CD4-positive, alpha-beta memory T cell (primary cell): ENCODE results near the gene LRRC8D. TPM values are rescaled to one million over a fixed set of nuclear protein-coding genes. Genes with fewer than 3 reads are reported as not detected.

ENCODE experiments used
- CTCF ChIA-PET: fragments of 350-600 bp; sonication (Branson Sonifier 250); formaldehyde crosslinking; loops from one replicate; lab custom pipeline; 2021; ENCODE audit warnings: inconsistent platforms; ENCODE audit not compliant: partially characterized antibody; lab: Charles Lee
- POLR2A ChIA-PET: fragments of 350-600 bp; sonication (Branson Sonifier 250); formaldehyde crosslinking; loops from one replicate; lab custom pipeline; 2021; ENCODE audit not compliant: partially characterized antibody; lab: Charles Lee
- DNase-seq, 5 donors: peaks; one replicate each; pipeline versions ENCODE4 v3.0.0 to v3.0.0-alpha.2; 2020 to 2022; ENCODE audit warnings: mixed read lengths in 1 of 5
- H3K27ac ChIP-seq: one replicate; pipeline ENCODE4 v1.7.0; 2013; ENCODE audit warnings: low read depth, low read length
- H3K27me3 ChIP-seq: 2 replicates; pipeline ENCODE4 v1.7.0; 2013; ENCODE audit warnings: mild to moderate bottlenecking, low read length, moderate library complexity; ENCODE audit not compliant: insufficient read depth
- H3K36me3 ChIP-seq: 2 replicates; pipeline ENCODE4 v1.7.0; 2013; ENCODE audit warnings: mild to moderate bottlenecking, low read length, moderate library complexity; ENCODE audit not compliant: insufficient read depth
- H3K4me1 ChIP-seq: 2 replicates; pipeline ENCODE4 v1.7.0; 2013; ENCODE audit warnings: mild to moderate bottlenecking, low read length, moderate library complexity; ENCODE audit not compliant: insufficient read depth
- H3K4me3 ChIP-seq, 2 donors: one replicate each; pipeline ENCODE4 v1.7.0; 2013; ENCODE audit warnings: low read length in 2 of 2, mild to moderate bottlenecking in 1 of 2
- H3K9me3 ChIP-seq, 2 donors: one replicate each; pipeline ENCODE4 v1.7.0; 2013; ENCODE audit warnings: low read length in 2 of 2, control low read depth in 1 of 2; ENCODE audit not compliant: control insufficient read depth in 1 of 2
- H3K27ac Mint-ChIP-seq, 7 donors: one replicate each; pipeline ENCODE4 v1.8.0; 2020 to 2021; ENCODE audit warnings: mixed read lengths in 7 of 7, mild to moderate bottlenecking in 6 of 7, inconsistent platforms in 3 of 7, moderate library complexity in 3 of 7
- H3K27me3 Mint-ChIP-seq, 2 donors: one replicate each; pipeline ENCODE4 v1.8.0; 2020 to 2021; ENCODE audit warnings: mixed read lengths in 2 of 2
- H3K36me3 Mint-ChIP-seq, 2 donors: one replicate each; pipeline ENCODE4 v1.8.0; 2020 to 2021; ENCODE audit warnings: mixed read lengths in 2 of 2, inconsistent platforms in 1 of 2, mild to moderate bottlenecking in 1 of 2
- H3K4me1 Mint-ChIP-seq, 4 donors: one replicate each; pipeline ENCODE4 v1.8.0; 2020 to 2021; ENCODE audit warnings: mixed read lengths in 4 of 4, mild to moderate bottlenecking in 1 of 4
- H3K4me3 Mint-ChIP-seq, 8 donors: one replicate each; pipeline ENCODE4 v1.8.0; 2020 to 2021; ENCODE audit warnings: mixed read lengths in 8 of 8, mild to moderate bottlenecking in 7 of 8, moderate library complexity in 6 of 8, inconsistent platforms in 3 of 8
- H3K9me3 Mint-ChIP-seq, 8 donors: one replicate each; pipeline ENCODE4 v1.8.0; 2020 to 2021; ENCODE audit warnings: mixed read lengths in 8 of 8, mild to moderate bottlenecking in 5 of 8, inconsistent platforms in 3 of 8, moderate library complexity in 1 of 8
- intact Hi-C: fragments of 100-400 bp; cut with micrococcal nuclease; formaldehyde crosslinking; loops from one replicate; pipeline ENCODE4 v1.15.1; 2023
- polyA plus RNA-seq, 2 donors: library from polyadenylated mRNA; unstranded; fragments of 300-500 nt; fragmentation: Illumina TruSeq; gene quantifications; one replicate each; pipeline ENCODE4 v1.2.3, GENCODE V29; 2021
- total RNA-seq, 2 experiments: library from RNA; stranded (reverse); gene quantifications; one replicate each; pipeline ENCODE4 v1.2.3, GENCODE V29; 2021

The LRRC8D gene
- total and polyA plus RNA-seq, 4 experiments from 2014 or later, result 56.8 to 72.7 (median 66.6) TPM

GRCh38 chr1:89823679-89824292, 3.0 kb downstream of the LRRC8D start:
- CTCF ChIA-PET, result interaction anchor here (1.6 to 3.9 kb wide), 3 partner anchors 19 to 164 kb away, joined by 4 to 26 read pairs (median 5); no protein-coding TSS in a partner anchor
- no peak overlapping the region for H3K27ac ChIP-seq
- peak overlapping the region in 4 of 7 donors; percentile 0 to 51 (median 9) for H3K27ac Mint-ChIP-seq

DNA sequence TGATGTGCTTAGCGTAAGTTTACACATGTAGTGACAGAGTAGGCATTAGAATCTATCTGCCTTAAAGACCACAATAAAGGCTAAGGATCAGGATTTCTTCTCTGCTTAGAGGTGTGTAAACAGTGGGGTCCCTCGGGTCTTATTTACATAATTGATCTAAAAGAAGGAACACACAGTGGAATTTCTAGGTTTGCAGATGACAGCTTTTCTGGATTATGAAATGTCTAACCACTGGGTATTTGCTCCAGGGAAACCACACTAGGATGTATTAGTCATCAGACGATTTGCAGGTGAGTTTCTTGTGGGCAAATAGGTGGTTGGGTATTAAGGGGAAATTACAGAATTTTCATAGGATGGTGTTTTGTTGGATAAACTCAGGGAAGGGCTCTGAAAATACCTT, 5.8 kb downstream of the LRRC8D start:
- ChIA-PET POLR2A (interaction anchor here (3.0 kb wide), 1 partner anchor 17 kb away, joined by 12 read pairs; no protein-coding TSS in a partner anchor), CTCF (interaction anchor here (1.2 to 1.4 kb wide), 2 partner anchors 17 to 23 kb away, joined by 3 to 5 read pairs; no protein-coding TSS in a partner anchor)
- peaks cover 10 to 18% (median 12%) of the 10 kb centered on the region in 4 donors for H3K4me1 Mint-ChIP-seq

More at GRCh38 chr1:89823679-89824292, 3.0 kb downstream of the LRRC8D start:
- peak overlapping the region in 1 of 8 donors; percentile 2 for H3K4me3 Mint-ChIP-seq
- Histone ChIP-seq H3K4me3 (no peak overlapping the region), H3K9me3 (no peaks in the 10 kb centered on the region), H3K4me1 (peaks cover 11% of the 10 kb centered on the region), H3K27me3 (no peaks in the 10 kb centered on the region), H3K36me3 (no peaks in the 10 kb centered on the region)
- H3K27me3 Mint-ChIP-seq, result no peaks in the 10 kb centered on the region
- no peaks in the 10 kb centered on the region for H3K9me3 Mint-ChIP-seq
- peaks cover 10 to 12% of the 10 kb centered on the region in 2 donors for H3K36me3 Mint-ChIP-seq
- no peak for DNase-seq
- H3K4me1 Mint-ChIP-seq, result peaks cover 23 to 32% (median 26%) of the 10 kb centered on the region in 4 donors
- POLR2A ChIA-PET, result interaction anchor here (3.0 kb wide), 1 partner anchor 20 kb away, joined by 12 read pairs; no protein-coding TSS in a partner anchor
- intact Hi-C loops, result loop anchor here (5.0 kb wide), 1 partner anchor 34 kb away; no protein-coding TSS in a partner anchor

DNA sequence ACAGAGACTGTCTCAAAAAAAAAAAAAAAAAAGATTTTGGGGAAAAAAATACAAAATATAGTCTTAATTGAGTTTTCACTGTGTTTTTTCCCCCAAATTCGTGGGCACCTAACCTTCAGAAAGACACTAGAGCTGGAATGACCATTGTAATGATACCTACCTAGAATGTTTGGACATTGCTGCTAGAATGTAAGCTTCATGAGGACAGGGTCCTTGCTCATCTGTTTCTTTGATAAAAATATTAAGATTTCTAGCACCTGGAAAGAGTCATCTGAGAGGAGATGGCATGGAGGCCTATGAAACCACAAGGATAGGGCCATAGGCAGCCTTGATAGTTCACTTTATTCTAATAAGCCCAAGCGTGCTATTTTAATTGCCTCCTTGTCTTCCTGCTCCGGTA, 6.5 kb downstream of the LRRC8D start:
- ChIA-PET POLR2A (no interaction called here), CTCF (interaction anchor here (0.6 to 1.8 kb wide), 3 partner anchors 13 to 285 kb away, joined by 3 to 5 read pairs (median 3); no protein-coding TSS in a partner anchor)
- intact Hi-C loops, result no loop called here
- no peaks in the 10 kb centered on the region for H3K4me1 ChIP-seq
- no peak overlapping the region for H3K27ac Mint-ChIP-seq
- no peaks in the 10 kb centered on the region for H3K27me3 ChIP-seq
- H3K9me3 ChIP-seq, result no peaks in the 10 kb centered on the region
- H3K9me3 Mint-ChIP-seq, result no peaks in the 10 kb centered on the region
- H3K36me3 ChIP-seq, result no peaks in the 10 kb centered on the region
- no peak overlapping the region for H3K4me3 Mint-ChIP-seq
- H3K4me3 ChIP-seq, result no peak overlapping the region
- DNase-seq, result no peak
- no peaks in the 10 kb centered on the region for H3K27me3 Mint-ChIP-seq
- peaks cover 4 to 12% (median 8%) of the 10 kb centered on the region in 4 donors for H3K4me1 Mint-ChIP-seq
- peaks cover 3 to 12% of the 10 kb centered on the region in 2 donors for H3K36me3 Mint-ChIP-seq
- no peak overlapping the region for H3K27ac ChIP-seq

More for the DNA sequence above, 5.8 kb downstream of the LRRC8D start:
- Mint-ChIP-seq H3K36me3 (peaks cover 5 to 12% of the 10 kb centered on the region in 2 donors), H3K4me3 (no peak overlapping the region), H3K9me3 (no peaks in the 10 kb centered on the region), H3K27me3 (no peaks in the 10 kb centered on the region), H3K27ac (no peak overlapping the region)
- no peaks in the 10 kb centered on the region for H3K27me3 ChIP-seq
- H3K4me3 ChIP-seq, result no peak overlapping the region
- no peak overlapping the region for H3K27ac ChIP-seq
- H3K9me3 ChIP-seq, result no peaks in the 10 kb centered on the region
- DNase-seq, result no peak
- intact Hi-C loops, result no loop called here
- no peaks in the 10 kb centered on the region for H3K36me3 ChIP-seq
- H3K4me1 ChIP-seq, result no peaks in the 10 kb centered on the region

GRCh38 chr1:89827902-89828301, 7.1 kb downstream of the LRRC8D start:
- H3K27ac ChIP-seq, result no peak overlapping the region
- no peak overlapping the region for H3K27ac Mint-ChIP-seq
- intact Hi-C loops, result no loop called here
- H3K27me3 Mint-ChIP-seq, result no peaks in the 10 kb centered on the region
- ChIA-PET POLR2A (interaction anchor here (0.7 to 1.4 kb wide), 2 partner anchors 12 to 85 kb away, joined by 3 read pairs; no protein-coding TSS in a partner anchor), CTCF (interaction anchor here (0.6 to 1.8 kb wide), 3 partner anchors 13 to 286 kb away, joined by 3 to 5 read pairs (median 3); no protein-coding TSS in a partner anchor)
- H3K4me3 ChIP-seq, result no peak overlapping the region
- no peaks in the 10 kb centered on the region for H3K36me3 ChIP-seq
- no peaks in the 10 kb centered on the region for H3K27me3 ChIP-seq
- H3K4me1 ChIP-seq, result no peaks in the 10 kb centered on the region
- no peaks in the 10 kb centered on the region for H3K9me3 ChIP-seq
- H3K4me3 Mint-ChIP-seq, result no peak overlapping the region
- H3K36me3 Mint-ChIP-seq, result peaks cover 3 to 12% of the 10 kb centered on the region in 2 donors
- H3K9me3 Mint-ChIP-seq, result no peaks in the 10 kb centered on the region
- no peak for DNase-seq
- H3K4me1 Mint-ChIP-seq, result peaks cover 4 to 9% (median 7%) of the 10 kb centered on the region in 4 donors

DNA sequence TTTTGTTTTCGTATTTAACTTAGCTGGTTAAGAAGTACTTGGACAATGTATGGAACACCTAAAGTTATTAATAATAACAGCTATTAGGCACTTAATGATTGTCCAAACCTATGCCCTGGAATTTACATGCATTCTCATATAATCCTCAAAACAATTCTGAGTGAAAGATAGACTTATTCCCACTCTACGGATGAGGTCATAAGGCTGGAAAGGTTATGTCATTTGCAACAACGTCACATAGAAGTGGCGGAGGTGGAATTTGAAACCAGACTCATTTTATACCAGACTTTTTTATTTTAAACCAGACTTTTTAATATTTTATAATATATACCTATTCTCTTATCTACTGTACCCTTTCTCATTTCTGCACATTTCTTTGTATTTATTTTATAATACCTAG, 8.4 kb downstream of the LRRC8D start:
- Mint-ChIP-seq H3K27ac (no peak overlapping the region), H3K27me3 (no peaks in the 10 kb centered on the region), H3K4me3 (no peak overlapping the region), H3K4me1 (peaks cover 0 to 4% (median 1%) of the 10 kb centered on the region in 4 donors), H3K36me3 (peaks cover 3 to 12% of the 10 kb centered on the region in 2 donors), H3K9me3 (no peaks in the 10 kb centered on the region)
- H3K27me3 ChIP-seq, result no peaks in the 10 kb centered on the region
- no peaks in the 10 kb centered on the region for H3K36me3 ChIP-seq
- H3K9me3 ChIP-seq, result no peaks in the 10 kb centered on the region
- DNase-seq, result no peak
- CTCF ChIA-PET, result interaction anchor here (1.0 kb wide), 1 partner anchor 26 kb away, joined by 3 read pairs; no protein-coding TSS in a partner anchor
- POLR2A ChIA-PET, result interaction anchor here (0.6 to 1.4 kb wide), 3 partner anchors 11 to 51 kb away, joined by 3 to 4 read pairs (median 3); no protein-coding TSS in a partner anchor
- no peaks in the 10 kb centered on the region for H3K4me1 ChIP-seq
- intact Hi-C loops, result no loop called here
- H3K27ac ChIP-seq, result no peak overlapping the region
- H3K4me3 ChIP-seq, result no peak overlapping the region

DNA sequence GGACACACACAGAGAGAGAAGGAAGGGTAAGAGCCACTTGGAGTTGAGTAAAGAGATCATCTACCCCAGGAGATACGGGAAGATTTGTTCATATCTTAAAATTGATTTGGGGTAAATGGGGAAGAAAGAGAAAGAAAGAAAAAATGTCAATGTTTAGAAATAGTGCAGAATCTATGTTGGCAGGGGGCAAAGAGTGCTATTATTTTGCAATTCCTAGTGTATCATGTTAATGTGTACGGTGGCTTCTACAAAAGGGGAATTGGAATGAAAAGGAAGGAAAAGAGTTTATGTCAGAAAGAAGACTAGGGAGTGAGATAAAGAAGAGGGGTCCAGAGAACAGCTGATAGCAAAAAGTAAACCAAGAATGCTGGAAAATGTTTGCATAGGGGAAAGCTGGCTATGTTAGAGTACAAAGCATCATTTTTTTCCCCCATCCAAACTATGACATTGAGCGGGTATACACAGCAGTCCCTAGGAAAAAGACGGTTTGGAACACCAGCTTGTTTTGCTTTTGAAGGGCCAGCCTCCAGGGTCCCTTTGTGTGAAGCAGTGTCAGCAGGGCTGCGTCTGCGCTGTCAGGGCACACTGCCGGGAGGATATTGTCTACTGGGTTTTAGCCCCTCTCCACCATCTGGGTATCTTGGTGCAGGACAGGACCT, 10.8 kb downstream of the LRRC8D start:
- Mint-ChIP-seq H3K27me3 (no peaks in the 10 kb centered on the region), H3K27ac (peak overlapping the region in 1 of 7 donors; percentile 1), H3K4me1 (peaks cover 0 to 9% (median 6%) of the 10 kb centered on the region in 4 donors), H3K36me3 (peaks cover 0 to 2% of the 10 kb centered on the region in 2 donors), H3K9me3 (no peaks in the 10 kb centered on the region), H3K4me3 (no peak overlapping the region)
- Histone ChIP-seq H3K9me3 (no peaks in the 10 kb centered on the region), H3K4me1 (no peaks in the 10 kb centered on the region), H3K27ac (no peak overlapping the region), H3K36me3 (no peaks in the 10 kb centered on the region), H3K4me3 (no peak overlapping the region), H3K27me3 (no peaks in the 10 kb centered on the region)
- ChIA-PET POLR2A (no interaction called here), CTCF (no interaction called here)
- DNase-seq, result no peak
- intact Hi-C loops, result no loop called here
